Measurements from ENCODE around the gene BRAP.
"Not testable (repeated sequence)": the region's sequence is repeated elsewhere in the genome, so short reads cannot be mapped to it uniquely, and the experiment has no call there.

The BRAP gene

GRCh38 chr12:111616177-111616623, 69.6 kb downstream of the BRAP start:
- no peak for DNase-seq (ENCODE audit: low read depth)

GRCh38 chr12:111607239-111607638, 78.5 kb downstream of the BRAP start:
- no peak for DNase-seq (ENCODE audit: low read depth)

- no peak for DNase-seq (ENCODE audit: low read depth)
Observed at GRCh38 chr12:111606767-111607230, 79.0 kb downstream of the BRAP start.

GRCh38 chr12:111605911-111606766, 79.6 kb downstream of the BRAP start:
- peak; percentile 55 for DNase-seq (ENCODE audit: low read depth)

DNA sequence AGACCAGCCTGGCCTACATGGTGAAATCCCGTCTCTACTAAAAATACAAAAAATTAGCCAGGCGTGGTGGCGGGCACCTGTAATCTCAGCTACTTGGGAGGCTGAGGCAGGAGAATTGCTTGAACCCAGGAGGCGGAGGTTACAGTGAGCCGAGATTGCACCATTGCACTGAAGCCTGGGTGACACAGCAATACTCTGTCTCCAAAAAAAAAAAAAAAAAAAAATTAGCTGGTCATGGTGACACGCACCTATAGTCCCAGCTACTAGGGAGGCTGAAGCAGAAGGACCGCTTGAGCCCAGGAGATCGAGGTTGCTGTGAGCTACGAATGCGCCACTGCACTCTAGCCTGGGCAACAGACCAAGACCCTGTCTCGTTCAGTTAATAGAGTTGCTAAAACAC, 82.9 kb downstream of the BRAP start:
- DNase-seq (ENCODE audit: low read depth) = not testable (repeated sequence)

DNA sequence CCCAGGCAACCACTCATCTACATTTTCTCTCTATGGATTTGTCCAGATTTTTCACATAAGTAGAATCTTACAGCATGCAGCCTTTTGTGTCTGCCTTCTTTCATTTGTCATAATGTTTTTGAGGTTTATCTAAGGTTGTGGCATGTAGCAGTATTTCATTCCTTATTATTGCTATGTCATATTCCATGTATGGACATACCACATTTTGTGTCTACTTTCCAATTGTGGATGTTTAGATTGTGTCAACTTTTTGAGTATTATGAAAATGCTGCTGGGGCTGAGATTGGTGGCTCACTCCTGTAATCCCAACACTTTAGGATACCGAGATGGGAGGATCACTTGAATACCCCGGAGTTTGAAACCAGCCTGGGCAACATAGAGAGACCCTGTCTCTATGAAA, 83.4 kb downstream of the BRAP start:
- DNase-seq (ENCODE audit: low read depth) = no peak

DNA sequence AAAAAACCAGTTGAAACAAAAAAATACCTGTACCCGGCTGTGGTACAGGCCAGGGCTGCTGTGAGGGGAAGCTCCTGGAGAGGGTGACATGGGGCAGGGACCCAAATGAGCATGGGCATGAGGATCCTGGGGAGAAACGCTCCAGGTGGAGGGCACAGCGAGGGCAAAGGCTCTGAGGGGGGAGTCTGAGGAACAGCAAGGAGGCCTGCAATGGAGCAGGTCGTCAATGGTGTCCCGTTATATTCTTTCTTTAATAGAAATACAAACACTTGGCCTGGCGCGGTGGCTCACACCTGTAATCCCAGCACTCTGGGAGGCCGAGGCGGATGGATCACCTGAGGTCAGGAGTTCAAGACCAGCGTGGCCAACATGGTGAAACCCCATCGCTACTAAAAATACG, 84.8 kb downstream of the BRAP start:
- DNase-seq (ENCODE audit: low read depth) = not testable (repeated sequence)

DNA sequence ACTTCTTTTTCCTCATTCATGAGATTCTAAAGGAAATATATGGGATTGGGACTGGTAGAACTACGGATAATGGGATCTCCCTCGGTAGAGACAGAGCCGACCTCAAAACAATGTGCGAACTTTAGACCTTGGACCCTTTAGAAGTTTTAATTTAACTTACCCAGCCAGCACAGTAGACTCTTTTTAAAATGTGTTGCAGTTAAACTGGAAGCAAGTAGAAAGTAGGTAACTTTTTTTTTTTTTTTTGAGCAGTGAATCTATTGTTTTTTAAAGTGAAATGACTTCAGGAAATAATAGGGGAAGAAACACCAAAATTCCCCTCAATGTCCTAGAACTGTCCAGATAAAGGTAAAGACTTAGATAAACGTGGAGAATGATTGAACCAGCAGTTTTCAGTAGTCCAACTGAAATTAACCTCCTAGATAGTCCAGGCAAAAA, 85.5 kb downstream of the BRAP start:
- DNase-seq (ENCODE audit: low read depth) = no peak

GRCh38 chr12:111599453-111600204, 86.1 kb downstream of the BRAP start:
- DNase-seq (ENCODE audit: low read depth) = peak; percentile 94

DNA sequence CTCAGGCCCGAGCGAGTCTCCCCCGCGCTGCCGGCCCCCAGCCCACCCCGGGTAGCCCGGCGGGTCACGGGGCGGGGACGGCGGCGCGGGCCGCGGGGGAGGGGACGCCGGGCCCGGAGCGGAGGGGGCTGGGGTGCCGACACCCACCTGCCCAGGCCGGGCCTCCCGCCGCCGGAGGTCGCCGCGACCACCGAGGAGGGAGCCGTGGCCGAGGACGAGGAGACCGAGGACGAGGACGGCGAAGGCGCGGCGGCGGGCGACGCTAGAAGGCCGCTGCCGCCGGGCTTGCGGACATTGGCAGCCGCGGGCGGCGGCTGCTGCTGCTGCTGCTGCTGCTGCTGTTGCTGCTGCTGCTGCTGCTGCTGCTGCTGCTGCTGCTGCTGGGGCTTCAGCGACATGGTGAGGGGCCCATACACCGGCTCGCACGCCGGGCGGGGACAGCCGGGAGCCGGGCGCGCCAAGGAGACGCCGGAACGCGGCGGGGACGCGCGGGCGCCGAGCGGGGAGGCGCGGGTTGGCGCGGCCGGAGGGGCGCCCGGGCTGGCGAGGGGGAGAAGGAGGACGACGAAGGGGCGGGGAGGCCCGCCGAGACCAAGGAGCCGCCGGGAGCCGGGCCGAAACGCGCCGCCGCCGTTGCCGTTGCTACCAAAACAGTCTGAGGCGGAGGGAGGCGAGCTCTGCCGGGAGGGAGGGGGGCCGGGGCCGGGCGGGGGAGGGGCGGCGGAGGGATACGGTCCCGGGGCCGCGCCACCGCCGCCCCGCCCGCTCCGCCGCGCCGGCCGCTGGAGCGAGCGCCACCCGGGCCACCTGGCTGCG, 86.9 kb downstream of the BRAP start, which contains the start of gene ATXN2:
Gene ATXN2 (minus strand): TSS at position 679 of the 816 bp plus-strand sequence. CDS start 281 bp downstream, at position 398.
- DNase-seq (ENCODE audit: low read depth) = peak; percentile 70

DNA sequence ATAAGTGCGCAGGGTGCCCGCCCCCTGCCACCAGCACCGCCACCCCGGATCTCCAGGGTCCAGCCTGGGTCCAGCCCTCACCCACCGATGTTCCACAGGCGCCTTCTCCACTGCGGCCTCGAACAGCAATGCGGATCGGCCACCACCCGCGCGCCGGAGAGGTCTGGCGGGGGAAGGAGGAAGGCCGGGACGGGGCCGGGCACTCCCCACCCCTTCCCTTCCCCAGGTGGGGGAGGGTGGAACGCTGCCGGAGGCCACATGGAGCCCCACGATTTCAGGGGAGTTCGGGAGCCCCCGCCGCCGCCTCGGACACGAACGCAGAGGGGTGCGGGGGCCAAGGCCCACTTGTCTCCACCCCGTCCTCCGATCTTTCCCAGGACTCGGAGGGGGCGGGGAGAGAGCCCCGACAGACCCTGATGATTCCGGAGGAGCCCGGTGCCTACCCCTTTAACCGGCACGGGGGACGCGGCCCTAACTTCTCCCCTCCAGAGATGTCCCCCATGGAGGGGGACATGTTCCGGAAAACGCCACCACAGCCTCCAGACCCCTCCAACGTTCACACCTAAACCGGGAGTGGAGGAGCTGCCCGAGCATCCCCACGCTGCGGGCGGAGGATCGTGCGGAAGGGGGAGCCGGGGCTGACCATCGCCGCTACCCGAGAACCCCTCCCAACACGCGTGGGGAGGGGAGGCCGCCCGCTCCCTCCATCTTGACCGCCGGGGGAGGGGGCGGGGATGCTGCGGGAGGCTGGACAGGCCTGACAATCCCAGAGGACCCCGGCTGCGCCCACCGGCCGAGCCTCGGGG, 87.7 kb downstream of the BRAP start:
- DNase-seq (ENCODE audit: low read depth) = peak; percentile 41

GRCh38 chr12:111596985-111597830, 88.5 kb downstream of the BRAP start:
- peak; percentile 78 for DNase-seq (ENCODE audit: low read depth)

- not testable (repeated sequence) for DNase-seq (ENCODE audit: low read depth)
Observed at GRCh38 chr12:111595341-111595835, 90.4 kb downstream of the BRAP start.

Measured in EH (cell line).